Fibroblast of upper back skin (primary cell): Measurements from ENCODE around the gene COL18A1.
"Not testable (repeated sequence)": the region's sequence is repeated elsewhere in the genome, so short reads cannot be mapped to it uniquely, and the experiment has no call there.

Source experiments
- DNase-seq: peaks from one replicate; pipeline ENCODE4 v3.0.0-alpha.2; 2013

COL18A1 gene

GRCh38 chr21:45429221-45430175, 24.5 kb downstream of the COL18A1 start:
- no peak for DNase-seq

- DNase-seq = peak; percentile 9
Observed at GRCh38 chr21:45430521-45431501, 25.8 kb downstream of the COL18A1 start.

DNA sequence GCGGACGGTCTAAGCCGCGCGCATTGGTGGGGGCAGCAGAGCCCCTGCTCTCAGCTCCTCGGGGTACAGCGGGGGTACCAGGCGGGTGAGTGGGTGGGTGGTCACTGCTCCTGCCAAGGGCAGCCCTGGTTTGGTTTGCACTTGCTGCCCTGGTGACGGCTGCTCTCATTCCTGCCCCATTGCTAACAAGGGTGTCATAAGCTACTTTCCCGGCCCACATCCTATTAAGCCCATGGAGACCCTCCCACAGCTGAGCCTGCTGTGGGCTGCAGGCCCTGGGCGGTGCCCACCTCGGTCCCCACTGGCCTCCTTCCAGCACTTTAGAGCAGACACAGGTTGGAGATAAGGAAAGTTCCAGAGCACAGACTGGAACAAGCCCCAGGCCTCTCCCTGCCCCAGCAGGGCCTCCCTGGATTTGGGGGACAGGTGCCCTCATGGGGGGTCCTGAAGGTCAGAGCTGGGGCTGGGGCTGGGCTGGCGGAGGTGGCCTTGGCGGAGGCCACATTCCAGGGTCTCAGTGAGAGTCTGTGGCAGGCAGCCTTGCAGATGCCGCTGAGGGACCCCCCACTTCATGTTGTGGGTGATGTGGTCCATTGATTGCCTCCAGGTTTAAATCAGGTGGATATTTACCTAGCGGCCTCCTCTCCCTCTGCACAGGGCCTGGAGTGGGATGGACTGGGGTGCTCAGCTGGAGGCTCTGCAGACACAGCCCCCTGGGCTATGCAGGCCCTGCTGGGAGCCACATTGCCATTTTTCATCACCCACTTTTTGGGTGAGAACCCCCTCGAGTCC, 27.0 kb downstream of the COL18A1 start:
- no peak for DNase-seq

GRCh38 chr21:45432575-45433255, 27.8 kb downstream of the COL18A1 start:
- DNase-seq = no peak

- DNase-seq = no peak
Observed at GRCh38 chr21:45433301-45433700, 28.3 kb downstream of the COL18A1 start.

- DNase-seq = no peak
Observed at GRCh38 chr21:45433911-45434644, 29.1 kb downstream of the COL18A1 start.

DNA sequence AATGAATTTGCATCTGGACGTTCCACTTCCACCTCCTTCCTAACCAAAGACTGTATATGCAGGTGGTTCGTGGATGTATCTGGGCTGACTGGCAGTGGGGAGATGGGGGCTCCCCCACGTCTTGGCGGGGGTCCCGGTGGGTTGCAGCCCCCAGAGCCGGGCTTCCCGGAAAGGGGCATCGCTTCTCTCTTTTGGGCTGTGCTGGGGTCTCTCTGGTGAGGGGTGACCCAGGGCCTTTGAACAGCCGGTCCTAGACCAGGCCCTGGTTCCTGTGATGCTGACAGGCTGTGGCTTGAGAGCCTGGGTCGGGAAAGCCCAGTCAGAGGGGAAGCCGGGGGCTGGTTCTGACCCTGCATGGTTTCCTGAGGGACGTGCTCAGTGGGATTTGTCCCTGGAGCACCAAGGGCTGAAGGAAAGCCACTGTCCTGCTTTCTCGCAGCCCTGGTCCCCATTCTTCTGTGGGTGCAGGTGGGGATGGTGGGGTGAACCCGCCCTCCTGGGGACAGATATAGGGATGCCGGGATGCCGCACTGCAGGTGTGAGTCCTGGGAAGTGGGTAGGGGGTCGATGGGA, 29.8 kb downstream of the COL18A1 start:
- no peak for DNase-seq

DNA sequence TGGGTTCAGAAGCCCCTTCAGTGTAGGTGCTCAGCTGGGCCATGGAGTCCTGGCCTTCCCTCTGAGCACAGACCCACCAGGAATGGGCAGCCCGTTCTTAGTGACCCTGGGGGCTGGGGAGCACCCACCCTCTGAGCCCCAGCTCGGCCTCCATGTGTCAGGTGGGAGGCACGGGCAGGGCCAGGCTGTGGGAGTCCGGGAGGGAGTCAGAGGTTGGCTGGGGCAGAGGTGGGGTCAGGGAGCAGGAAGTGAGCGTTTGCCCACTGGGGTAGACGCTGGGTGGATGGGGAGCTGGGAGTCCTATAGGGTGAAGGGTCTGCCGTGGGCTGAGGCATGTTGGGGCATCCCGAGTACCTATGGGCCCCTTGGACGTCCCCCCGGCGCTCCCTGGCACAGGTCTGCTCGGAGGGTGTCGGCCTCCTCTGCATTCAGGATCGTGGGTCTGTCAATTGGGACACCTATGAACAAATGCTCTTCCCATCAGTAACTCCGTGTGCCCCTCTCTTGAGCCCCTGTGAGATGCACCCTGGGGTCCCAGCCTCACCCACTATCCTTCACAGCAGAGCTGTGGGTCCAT, 30.5 kb downstream of the COL18A1 start:
- DNase-seq = no peak

GRCh38 chr21:45436351-45437065, 31.5 kb downstream of the COL18A1 start:
- DNase-seq = no peak

DNA sequence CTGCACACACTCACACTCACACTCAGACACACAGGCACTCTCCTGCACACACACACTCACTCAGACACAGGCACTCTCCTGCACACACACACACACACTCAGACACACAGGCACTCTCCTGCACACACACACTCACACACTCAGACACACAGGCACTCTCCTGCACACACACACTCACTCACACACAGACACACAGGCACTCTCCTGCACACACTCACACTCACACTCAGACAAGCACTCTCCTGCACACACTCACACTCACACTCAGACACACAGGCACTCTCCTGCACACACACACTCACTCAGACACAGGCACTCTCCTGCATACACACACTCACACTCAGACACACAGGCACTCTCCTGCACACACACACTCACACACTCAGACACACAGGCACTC, 32.9 kb downstream of the COL18A1 start:
- DNase-seq = not testable (repeated sequence)

GRCh38 chr21:45438391-45439145, 33.6 kb downstream of the COL18A1 start:
- DNase-seq = no peak

DNA sequence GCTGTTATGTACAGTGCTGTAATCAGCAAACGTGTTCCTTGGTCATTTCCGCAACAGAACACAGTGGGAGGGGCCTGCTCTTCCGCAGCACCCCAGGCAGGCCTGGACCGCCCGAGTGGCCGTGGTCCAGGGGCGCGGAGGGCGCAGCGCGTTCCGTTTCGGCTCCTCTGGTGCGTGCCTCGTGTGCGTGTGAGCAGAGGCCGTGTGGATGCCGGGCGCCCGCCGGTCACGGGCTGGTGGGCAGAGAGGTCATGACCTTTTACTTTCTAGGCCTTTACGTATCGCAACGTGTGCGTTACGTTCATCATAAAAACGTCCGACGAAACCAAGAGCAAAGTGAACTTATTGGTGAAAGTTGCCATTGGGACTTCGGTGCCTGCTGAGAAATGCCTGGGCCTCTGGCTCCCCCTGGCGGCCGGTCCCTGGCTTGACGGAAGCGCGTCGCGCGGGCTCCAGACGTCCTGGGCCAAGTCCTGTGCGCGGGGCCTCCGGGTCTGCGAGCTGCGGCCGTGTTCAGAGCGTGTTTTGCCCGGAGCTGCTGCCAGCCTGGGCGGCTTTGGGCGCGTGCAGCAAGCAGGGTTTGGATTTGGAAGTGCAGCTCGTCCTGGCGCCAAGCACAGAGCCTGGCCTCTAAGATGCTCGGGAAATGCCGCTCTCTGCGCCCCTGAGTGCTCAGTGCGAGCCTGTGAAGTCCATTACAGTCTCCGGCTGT, 34.4 kb downstream of the COL18A1 start:
- peak; percentile 76 for DNase-seq

DNA sequence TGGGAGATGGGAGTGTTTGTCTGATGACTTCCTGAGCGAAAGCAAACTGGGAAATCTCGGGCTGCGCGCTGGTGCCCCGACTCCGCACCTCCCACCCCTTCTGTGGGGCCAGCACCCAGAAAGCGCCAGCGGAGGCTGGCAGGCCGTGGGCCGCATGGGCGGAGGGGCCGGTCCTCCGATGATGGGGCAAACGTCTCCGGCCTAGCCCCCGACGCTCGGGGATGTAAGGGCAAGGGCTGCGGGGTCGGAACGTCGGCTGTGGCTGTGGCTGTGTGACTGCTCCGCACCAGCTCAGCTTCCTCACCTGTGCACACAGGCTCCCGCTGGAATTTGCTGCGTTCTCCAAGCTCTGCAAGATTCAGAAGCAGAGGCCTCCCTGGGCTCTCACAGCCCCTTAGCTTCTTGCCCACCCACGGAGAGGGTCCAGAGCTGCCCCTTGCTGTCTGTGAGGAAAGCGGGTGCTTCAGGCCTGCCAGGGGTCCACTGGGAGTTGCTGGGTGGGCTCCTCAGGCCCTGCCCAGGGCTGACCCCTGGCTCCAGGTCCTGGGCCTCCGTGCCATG, 35.0 kb downstream of the COL18A1 start:
- no peak for DNase-seq

GRCh38 chr21:45440736-45441350, 35.9 kb downstream of the COL18A1 start:
- DNase-seq = no peak

GRCh38 chr21:45441431-45442255, 36.7 kb downstream of the COL18A1 start:
- DNase-seq = no peak

GRCh38 chr21:45442276-45442675, 37.3 kb downstream of the COL18A1 start:
- no peak for DNase-seq
